Measurements from ENCODE around the gene MACROD2.
"Not testable (repeated sequence)": the region's sequence is repeated elsewhere in the genome, so short reads cannot be mapped to it uniquely, and the experiment has no call there.

MACROD2 gene

GRCh38 chr20:15091421-15092037 lies 1096.2 kb downstream of the MACROD2 start:
- no peak for DNase-seq (ENCODE audit: low read depth, low spot score)

DNA sequence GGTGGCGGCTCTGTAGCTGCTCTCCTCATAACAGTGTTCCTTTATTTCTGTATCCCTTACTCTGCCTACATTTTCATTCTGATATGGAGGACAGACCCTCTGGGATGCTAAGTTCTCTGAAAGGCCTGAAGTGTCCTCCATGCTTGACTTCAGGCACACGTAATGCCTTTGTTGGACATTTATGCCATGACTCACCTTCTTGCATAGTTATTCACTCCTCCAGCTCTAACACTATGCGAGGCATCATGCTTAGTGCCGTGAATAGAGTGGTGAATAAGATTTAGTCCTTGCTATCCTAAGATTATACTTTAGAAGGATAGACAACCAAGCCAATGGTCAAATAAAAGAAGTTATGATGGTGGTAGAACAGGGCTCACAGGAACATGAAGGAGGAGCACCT lies 1103.0 kb downstream of the MACROD2 start:
- no peak for DNase-seq (ENCODE audit: low read depth, low spot score)

- DNase-seq (ENCODE audit: low read depth, low spot score): no peak
Measured at GRCh38 chr20:15099130-15099529, 1103.8 kb downstream of the MACROD2 start.

DNA sequence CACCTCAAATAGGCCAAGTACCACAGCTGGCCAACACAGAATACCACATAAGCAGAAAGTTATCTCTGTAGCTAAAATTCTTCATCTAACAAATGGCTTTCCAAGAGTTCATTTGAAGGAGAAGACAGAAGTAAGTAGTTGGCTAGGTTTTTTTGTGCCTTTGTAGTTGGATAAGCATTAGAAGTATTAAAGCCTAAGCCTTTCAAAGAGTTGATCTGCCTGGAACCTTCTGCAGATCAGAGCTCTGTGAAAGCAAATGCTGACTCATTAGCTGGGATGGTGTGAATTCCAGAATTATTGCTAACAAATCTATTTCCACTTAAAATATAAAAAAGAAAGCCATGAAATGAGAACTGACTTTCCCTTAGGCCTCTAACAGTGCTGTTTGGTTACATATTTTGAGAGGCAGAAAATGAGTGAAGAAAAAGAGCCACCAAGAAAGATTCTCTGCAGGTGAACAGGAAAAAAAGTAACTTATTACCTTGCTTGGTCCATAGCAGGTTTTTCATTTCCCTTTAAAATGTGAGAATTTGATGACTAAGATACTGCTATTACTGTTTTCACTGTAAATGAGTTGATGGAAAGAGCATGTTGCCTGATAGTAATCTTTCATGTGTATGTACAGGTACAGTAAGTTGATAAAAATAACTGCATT lies 1105.3 kb downstream of the MACROD2 start:
- DNase-seq (ENCODE audit: low read depth, low spot score): no peak

DNA sequence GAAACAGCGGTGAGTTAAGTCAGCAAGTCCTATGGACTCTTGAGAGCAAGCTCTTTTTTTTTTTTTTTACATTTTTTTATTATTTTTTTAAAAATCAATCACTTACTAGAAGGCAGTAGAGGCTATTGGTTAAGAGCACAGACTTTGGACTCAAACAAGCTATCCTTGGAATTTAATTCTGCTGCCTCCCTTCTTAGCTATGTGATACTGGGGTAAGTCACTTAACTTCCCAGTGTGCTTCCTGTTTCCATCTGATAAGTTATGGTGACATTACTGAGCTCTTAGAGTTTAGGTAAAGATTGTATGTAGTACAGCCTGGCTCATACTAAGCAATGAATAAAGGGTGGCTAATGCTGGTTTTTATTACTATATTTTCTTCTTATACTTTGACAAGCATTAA lies 1112.6 kb downstream of the MACROD2 start:
- no peak for DNase-seq (ENCODE audit: low read depth, low spot score)

DNA sequence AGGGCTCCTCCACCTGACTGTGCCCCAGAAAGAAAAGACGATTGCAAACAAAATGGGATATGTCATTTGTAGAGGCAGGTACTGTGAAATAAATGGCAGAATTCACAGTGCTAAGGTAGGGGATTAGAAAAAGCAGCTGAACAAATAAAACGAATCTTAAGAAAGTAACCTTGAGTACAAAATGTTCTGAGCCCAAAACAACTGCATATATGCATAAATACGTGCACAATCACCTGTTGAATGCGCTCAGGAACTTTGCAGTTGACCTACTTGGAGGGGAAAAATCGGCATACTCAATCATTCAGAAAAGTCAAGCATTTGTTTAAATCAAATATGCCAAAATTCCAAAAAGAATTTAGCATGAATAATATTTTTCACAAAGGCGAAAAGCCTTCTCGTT lies 1114.2 kb downstream of the MACROD2 start:
- no peak for DNase-seq (ENCODE audit: low read depth, low spot score)

DNA sequence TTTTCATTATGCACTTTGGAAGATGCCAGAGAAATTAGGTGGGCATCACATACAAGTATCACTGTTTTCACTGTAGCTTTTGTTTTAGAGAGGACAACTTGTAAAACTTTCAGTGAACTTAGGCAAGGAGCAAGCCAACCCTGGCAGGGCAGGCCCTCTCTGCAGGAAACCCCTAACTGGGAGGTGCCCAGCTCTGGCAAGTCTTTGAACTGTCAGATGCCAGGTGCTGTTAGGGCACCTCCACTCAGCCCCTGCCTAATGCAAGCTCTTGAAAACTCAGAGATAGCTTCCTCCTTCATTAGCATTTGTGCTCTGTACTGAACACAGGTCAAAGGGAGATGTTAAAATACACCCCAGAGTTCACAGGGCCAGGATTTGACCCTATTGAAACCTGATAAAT lies 1116.3 kb downstream of the MACROD2 start:
- no peak for DNase-seq (ENCODE audit: low read depth, low spot score)

DNA sequence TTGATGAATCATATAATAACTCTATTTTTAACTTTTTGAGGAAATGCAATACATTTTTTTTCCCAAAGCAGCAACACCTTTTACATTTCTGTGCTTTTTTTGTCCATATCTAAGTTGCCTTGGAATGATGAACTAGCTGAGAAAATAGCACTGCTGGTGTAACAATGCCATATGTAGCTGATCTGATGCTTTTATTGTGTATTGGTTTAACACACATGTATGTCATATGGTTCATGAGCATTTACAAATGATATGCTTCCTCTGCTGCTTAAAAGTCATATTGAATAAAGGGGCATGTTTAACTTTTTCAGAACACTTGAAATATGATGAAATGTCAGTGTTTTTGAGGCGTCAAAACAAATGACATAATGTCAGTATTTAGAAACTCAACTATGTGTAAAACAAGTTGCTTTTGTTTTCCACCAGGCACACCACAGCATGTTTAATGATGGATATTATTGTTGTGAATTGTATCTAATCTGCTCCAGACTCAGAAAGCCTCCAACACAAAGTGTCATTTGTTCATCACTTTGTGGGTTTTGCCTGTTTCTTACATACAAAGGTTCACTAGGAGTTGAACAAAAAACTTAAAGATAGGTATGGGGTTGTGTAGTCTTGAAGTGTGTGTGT lies 1117.9 kb downstream of the MACROD2 start:
- DNase-seq (ENCODE audit: low read depth, low spot score): no peak

DNA sequence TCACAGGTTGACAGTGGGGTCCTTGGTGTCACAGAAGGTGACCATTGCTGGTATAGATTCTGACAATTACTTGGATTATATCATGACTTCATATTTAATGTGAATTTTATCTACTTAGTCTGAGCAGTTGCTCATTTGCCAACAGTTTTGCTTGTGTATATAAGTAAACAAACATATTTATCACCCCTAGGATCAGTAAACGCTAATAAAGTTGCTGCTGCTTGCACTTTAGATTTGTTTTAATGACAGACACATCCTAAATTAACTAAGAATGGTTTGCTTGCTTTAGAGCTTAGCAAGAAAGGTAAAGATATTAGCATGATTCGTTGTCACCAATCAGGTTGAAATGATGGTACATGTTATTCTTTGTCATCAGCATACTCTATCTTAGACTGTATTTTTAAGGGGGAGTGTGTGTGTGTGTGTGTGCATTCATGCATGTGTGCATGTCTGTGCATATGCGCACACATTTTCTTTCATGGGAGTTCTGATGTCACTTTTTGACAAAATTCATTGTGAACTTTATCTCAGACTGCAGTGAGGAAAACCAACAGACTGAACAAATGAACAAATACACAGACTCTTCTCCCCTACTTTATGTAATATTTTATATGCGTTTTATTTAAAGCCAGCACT lies 1124.7 kb downstream of the MACROD2 start:
- DNase-seq (ENCODE audit: low read depth, low spot score): no peak

GRCh38 chr20:15122613-15123012 lies 1127.3 kb downstream of the MACROD2 start:
- no peak for DNase-seq (ENCODE audit: low read depth, low spot score)

DNA sequence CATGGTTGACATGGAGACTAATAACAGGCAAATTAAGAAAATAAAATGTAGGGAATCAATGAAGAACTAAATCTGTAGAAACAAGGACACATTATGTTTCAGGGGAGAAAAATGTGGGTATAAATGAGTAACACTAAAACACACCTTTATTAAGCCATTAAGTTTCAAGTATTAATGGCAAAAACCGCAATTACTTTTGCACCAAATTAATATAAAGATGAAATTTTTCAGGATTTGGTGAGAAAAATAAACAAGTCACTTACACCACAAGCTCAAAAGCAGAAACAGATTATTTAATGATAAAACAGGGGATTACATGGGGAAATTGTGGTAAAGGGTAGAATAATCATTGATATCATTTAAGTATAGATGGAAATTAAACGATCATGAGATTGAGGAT lies 1135.9 kb downstream of the MACROD2 start:
- no peak for DNase-seq (ENCODE audit: low read depth, low spot score)

- DNase-seq (ENCODE audit: low read depth, low spot score): no peak
Measured at GRCh38 chr20:15138548-15139126, 1143.3 kb downstream of the MACROD2 start.

DNA sequence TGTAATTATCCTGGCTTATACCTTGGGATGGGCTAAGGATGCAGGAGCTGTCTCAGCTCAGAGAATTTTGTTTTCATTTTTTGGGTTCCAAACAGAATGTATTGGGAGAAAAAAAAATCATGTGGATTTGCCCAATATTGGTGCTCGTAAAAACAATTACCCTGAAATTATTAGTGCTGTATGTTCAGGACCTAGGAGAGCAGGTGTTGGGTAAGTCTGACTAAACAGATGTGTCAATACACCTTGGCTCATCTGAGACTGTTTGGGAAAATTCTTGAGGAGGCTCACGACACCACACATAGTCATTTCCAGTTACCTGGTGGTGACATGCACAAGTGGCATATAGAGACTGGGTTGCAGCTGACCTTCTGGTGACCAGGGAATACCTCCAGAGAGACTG lies 1144.2 kb downstream of the MACROD2 start:
- DNase-seq (ENCODE audit: low read depth, low spot score): no peak

- DNase-seq (ENCODE audit: low read depth, low spot score): no peak
Measured at GRCh38 chr20:15140286-15140685, 1145.0 kb downstream of the MACROD2 start.

DNA sequence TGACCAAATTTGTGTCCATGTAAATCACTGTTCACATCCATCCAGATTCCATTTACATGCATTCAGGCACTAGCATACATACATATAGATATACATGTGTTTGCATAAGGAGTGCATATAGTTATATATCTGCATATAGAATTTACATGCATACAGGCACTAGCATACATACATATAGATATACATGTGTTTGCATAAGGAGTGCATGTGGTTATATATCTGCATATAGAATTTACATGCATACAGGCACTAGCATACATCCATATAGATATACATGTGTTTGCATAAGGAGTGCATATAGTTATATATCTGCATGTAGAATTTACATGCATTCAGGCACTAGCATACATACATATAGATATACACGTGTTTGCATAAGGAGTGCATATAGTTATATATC lies 1145.6 kb downstream of the MACROD2 start:
- DNase-seq (ENCODE audit: low read depth, low spot score): not testable (repeated sequence)

GRCh38 chr20:15141861-15142260 lies 1146.5 kb downstream of the MACROD2 start:
- DNase-seq (ENCODE audit: low read depth, low spot score): no peak

GRCh38 chr20:15143478-15143877 lies 1148.2 kb downstream of the MACROD2 start:
- no peak for DNase-seq (ENCODE audit: low read depth, low spot score)

DNA sequence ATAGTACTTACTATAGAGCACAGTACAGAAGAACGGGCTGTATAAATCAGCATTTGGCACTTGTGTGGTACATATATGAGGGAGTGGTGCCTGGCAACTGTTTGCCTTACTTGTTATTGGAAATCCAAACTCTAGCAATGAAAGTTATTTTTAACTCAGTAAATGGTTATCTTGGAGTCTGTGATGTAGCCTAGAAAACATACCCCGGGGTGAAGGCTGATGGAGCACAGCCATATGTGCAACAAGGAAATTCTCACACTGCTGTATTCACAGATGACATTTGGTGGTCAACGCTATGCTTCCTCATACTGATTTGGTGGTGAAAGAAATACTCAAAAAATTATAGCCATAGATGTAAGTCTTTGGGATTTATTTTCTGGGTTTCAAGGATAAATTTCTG lies 1149.6 kb downstream of the MACROD2 start:
- no peak for DNase-seq (ENCODE audit: low read depth, low spot score)

- DNase-seq (ENCODE audit: low read depth, low spot score): no peak
Measured at GRCh38 chr20:15146948-15147347, 1151.6 kb downstream of the MACROD2 start.

GRCh38 chr20:15154070-15154469 lies 1158.8 kb downstream of the MACROD2 start:
- DNase-seq (ENCODE audit: low read depth, low spot score): no peak

DNA sequence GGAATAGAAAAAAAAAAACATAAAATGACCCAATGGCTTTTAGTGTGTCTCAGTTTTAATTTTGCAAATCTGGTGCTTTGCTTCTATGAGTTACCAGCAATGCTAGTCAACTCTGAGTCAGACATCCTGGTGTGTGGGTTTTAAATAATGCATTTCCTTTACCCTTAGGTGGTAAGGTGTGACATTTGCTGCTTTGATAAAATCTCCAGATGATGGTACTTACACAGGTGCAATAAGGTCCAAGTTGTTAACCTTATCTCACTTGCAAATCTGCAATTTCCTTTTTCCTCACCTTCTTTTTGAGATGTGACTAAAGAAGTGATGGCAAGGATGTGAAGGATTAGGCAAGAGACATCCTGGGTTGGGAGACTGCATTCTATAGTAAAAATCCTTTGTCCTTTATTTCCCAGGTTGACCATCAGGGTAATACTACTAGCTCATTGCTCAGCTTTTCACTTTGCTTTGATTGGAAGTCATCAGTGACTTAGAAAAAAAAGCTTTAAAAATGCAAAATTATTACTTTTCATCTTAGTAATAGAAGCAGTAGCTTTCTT lies 1160.6 kb downstream of the MACROD2 start:
- no peak for DNase-seq (ENCODE audit: low read depth, low spot score)

DNA sequence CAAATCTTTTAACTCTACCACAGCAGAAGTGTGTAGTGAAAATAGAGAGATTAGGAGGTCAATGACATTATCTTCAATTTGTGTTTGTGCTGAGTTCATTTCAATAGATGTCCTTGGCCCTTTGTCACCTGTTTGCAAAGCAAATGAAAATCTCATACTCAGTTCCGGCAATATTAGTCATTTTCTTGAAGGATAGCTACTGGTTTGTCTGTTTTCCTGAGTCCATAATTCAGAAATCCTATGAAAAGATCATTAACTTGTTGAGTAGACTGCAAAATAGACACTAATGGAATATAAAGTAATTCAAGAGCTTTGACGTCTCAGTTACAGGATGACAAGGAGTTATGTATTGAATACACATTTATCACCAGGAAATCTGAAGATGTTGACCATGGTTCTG lies 1163.2 kb downstream of the MACROD2 start:
- no peak for DNase-seq (ENCODE audit: low read depth, low spot score)

Data from smooth muscle cell of the brain vasculature (primary cell).